Natural killer cell (primary cell): ENCODE data around the gene S100A14. TPM values are rescaled to one million over a fixed set of nuclear protein-coding genes. Genes with fewer than 3 reads are reported as not detected.

Experiments
- ATAC-seq, 3 donors: fragments of 150-1000 bp in 2 of 3; fragments of 200-7000 bp in 1 of 3; cut with Tn5 transposase; 1 replicate in 1 of 3; 2 replicates in 2 of 3; pipeline ENCODE4 v1.10.0; 2021; ENCODE audit warnings: mild to moderate bottlenecking in 2 of 3, moderate library complexity in 2 of 3
- DNase-seq, 2 donors: peaks; one replicate each; pipeline versions ENCODE4 v3.0.0 to v3.0.0-alpha.2; 2013 to 2021; ENCODE audit warnings: mixed read lengths in 1 of 2
- H3K27ac ChIP-seq: one replicate; pipeline ENCODE4 v1.5.1; 2013; ENCODE audit warnings: mild to moderate bottlenecking, low read length
- H3K27me3 ChIP-seq: one replicate; pipeline ENCODE4 v1.6.1; 2013; ENCODE audit warnings: low read length; ENCODE audit not compliant: control insufficient read depth, insufficient read depth
- H3K36me3 ChIP-seq: one replicate; pipeline ENCODE4 v1.6.1; 2013; ENCODE audit warnings: low read length; ENCODE audit not compliant: control insufficient read depth, insufficient read depth
- H3K4me1 ChIP-seq: one replicate; pipeline ENCODE4 v1.6.1; 2013; ENCODE audit warnings: low read length; ENCODE audit not compliant: control insufficient read depth, insufficient read depth
- H3K4me3 ChIP-seq: one replicate; pipeline ENCODE4 v1.5.1; 2013; ENCODE audit warnings: low read length
- H3K9me3 ChIP-seq: one replicate; pipeline ENCODE4 v1.6.1; 2013; ENCODE audit warnings: low read length; ENCODE audit not compliant: control insufficient read depth, insufficient read depth
- H3K27ac Mint-ChIP-seq, 2 donors: one replicate each; pipeline ENCODE4 v1.8.0; 2022; ENCODE audit warnings: mild to moderate bottlenecking in 2 of 2, mixed read lengths in 2 of 2, moderate library complexity in 1 of 2
- H3K27me3 Mint-ChIP-seq, 2 donors: one replicate each; pipeline ENCODE4 v1.8.0; 2022; ENCODE audit warnings: low read depth in 2 of 2, mixed read lengths in 2 of 2
- H3K36me3 Mint-ChIP-seq: one replicate; pipeline ENCODE4 v1.8.0; 2022; ENCODE audit warnings: mixed read lengths
- H3K4me1 Mint-ChIP-seq, 2 donors: one replicate each; pipeline ENCODE4 v1.8.0; 2022; ENCODE audit warnings: mixed read lengths in 2 of 2
- H3K4me3 Mint-ChIP-seq: one replicate; pipeline ENCODE4 v1.8.0; 2022; ENCODE audit warnings: mild to moderate bottlenecking, moderate library complexity, mixed read lengths
- H3K9me3 Mint-ChIP-seq, 2 donors: one replicate each; pipeline ENCODE4 v1.8.0; 2022; ENCODE audit warnings: mixed read lengths in 2 of 2
- WGBS: methylation state at CpG from one replicate; pipeline ENCODE4 v1.1.7; 2013; ENCODE audit warnings: missing lambda C conversion rate; ENCODE audit not compliant: insufficient coverage; 5-methylcytosine and 5-hydroxymethylcytosine counted together
- intact Hi-C: fragments of 100-400 bp; cut with micrococcal nuclease; formaldehyde crosslinking; loops from one replicate; pipeline ENCODE4 v1.14.2; 2022
- total RNA-seq, 4 donors: library from RNA; stranded (reverse); fragments of 120-200 nt in 1 of 4; gene quantifications; one replicate each; pipeline versions ENCODE4 v1.2.3 to v1.2.4, GENCODE V29; 2013 to 2022
- TF ChIP-seq, protein P1 (sequence below): fragments of 200-600 bp; IDR thresholded peaks from one replicate; pipeline ENCODE4 v1.8.0; 2022; ENCODE audit warnings: antibody characterized with exemption

Gene S100A14
- total RNA-seq, result not detected
- not detected for total RNA-seq (2013)

DNA sequence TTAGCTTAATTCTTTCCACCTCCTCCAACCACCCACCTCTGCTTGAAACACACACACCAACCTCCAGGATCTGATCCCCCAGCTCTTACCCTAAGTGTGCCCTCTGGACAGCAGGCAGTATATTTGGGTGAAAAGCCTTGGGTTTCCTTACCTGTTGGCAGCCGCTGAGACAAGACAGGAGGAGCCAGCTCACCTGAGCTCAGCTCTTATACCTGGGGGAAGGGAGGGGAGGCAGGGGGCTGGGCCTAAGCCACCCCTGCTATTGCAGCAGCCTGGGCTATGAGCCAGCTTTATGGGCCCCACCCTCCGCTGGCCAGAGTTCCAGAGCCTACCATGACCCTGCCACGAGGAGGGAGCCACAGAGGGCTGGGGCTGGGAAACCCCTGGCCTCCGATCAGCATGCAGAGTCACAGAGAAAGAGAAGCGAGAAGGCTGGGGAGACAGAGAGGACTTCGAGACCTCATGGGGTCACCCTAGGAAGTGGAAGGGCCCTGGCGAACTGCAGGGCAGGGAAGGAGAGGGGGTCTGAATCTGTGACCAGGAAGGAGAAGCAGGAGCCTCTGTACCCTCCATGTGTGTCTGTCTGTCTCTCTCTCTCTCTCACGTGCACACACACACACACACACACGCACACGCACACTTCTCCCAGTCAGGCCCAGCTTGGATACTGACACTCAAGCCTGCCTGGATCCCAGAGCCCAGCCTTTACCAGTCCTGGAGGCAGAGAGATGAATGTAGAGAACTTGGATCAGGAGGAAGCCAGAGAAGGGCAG lies at the start of gene S100A14:
S100A14 (minus strand) TSS at position 182 of the 773 bp plus-strand sequence. CDS start 467 bp downstream, outside the sequence.
- Mint-ChIP-seq H3K4me3 (no peak within 1 kb of the TSS), H3K27me3 (no peaks in the 10 kb centered on the region), H3K4me1 (peaks cover 0 to 7% of the 10 kb centered on the region in 2 donors), H3K9me3 (no peaks in the 10 kb centered on the region), H3K36me3 (no peaks in the 10 kb centered on the region), H3K27ac (no peak within 1 kb of the TSS)
- DNase-seq (no peak), ATAC-seq (no peak)
- intact Hi-C loops, result no loop called here
- Histone ChIP-seq H3K27me3 (no peaks in the 10 kb centered on the region), H3K9me3 (no peaks in the 10 kb centered on the region), H3K27ac (no peak within 1 kb of the TSS), H3K36me3 (no peaks in the 10 kb centered on the region), H3K4me1 (peaks cover 8% of the 10 kb centered on the region), H3K4me3 (no peak within 1 kb of the TSS)
- WGBS, result 82% methylated on average over 10 of the region's 10 CpGs
- TF ChIP-seq, protein P1, sequence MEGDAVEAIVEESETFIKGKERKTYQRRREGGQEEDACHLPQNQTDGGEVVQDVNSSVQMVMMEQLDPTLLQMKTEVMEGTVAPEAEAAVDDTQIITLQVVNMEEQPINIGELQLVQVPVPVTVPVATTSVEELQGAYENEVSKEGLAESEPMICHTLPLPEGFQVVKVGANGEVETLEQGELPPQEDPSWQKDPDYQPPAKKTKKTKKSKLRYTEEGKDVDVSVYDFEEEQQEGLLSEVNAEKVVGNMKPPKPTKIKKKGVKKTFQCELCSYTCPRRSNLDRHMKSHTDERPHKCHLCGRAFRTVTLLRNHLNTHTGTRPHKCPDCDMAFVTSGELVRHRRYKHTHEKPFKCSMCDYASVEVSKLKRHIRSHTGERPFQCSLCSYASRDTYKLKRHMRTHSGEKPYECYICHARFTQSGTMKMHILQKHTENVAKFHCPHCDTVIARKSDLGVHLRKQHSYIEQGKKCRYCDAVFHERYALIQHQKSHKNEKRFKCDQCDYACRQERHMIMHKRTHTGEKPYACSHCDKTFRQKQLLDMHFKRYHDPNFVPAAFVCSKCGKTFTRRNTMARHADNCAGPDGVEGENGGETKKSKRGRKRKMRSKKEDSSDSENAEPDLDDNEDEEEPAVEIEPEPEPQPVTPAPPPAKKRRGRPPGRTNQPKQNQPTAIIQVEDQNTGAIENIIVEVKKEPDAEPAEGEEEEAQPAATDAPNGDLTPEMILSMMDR, result no peak

DNA sequence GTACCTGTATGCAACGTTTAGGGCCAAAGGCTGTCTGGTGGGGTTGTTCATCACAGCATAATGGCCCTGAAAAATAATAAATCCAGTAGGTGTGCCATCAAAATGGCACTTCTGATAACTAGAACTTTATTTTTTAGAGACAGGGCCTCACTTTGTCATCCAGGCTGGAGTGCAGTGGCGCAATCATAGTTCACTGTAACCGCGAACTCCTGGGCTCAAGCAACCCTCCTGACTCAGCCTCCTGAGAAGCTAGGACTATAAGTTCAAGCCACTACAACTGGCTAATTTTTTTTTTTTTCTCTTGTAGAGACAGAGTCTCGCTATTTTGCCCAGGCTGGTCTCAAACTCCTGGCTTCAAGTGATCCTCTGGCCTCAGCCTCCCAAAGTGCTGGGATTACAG lies 47.1 kb upstream of the S100A14 start:
- H3K9me3 Mint-ChIP-seq, result no peaks in the 10 kb centered on the region
- Histone ChIP-seq H3K4me3 (no peak overlapping the region), H3K36me3 (peaks cover 77% of the 10 kb centered on the region), H3K27ac (no peak overlapping the region), H3K4me1 (peaks cover 13% of the 10 kb centered on the region), H3K9me3 (no peaks in the 10 kb centered on the region), H3K27me3 (no peaks in the 10 kb centered on the region)
- intact Hi-C loops, result no loop called here
- WGBS, result 93% methylated on average over 5 of the region's 5 CpGs
- no peak overlapping the region for H3K27ac Mint-ChIP-seq
- H3K4me3 Mint-ChIP-seq, result no peak overlapping the region
- TF ChIP-seq, protein P1, result no peak
- ATAC-seq (no peak), DNase-seq (no peak)
- peaks cover 13 to 14% of the 10 kb centered on the region in 2 donors for H3K4me1 Mint-ChIP-seq
- H3K36me3 Mint-ChIP-seq, result peaks cover 9% of the 10 kb centered on the region
- H3K27me3 Mint-ChIP-seq, result no peaks in the 10 kb centered on the region

DNA sequence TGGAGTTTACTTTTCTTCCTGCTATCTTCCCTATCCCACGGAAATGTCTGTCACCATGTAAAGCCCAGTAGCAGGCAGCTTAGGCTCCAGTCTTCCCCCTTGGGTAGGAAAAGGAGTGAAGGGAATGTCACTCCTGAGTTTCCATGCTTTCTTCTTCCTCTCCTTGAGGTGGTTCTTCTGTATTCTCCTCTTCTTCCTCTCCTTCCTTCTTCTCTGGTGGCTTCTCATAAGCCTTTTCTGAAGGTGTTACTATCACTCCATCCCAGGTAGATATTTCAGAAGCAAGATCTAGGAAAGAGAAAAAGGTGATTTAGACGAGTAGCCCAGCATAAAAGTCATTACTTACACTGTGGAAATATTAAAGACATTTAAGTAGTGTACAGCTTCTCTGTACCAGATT lies 46.1 kb upstream of the S100A14 start:
- no peak for ATAC-seq
- TF ChIP-seq, protein P1, result no peak
- Mint-ChIP-seq H3K27me3 (no peaks in the 10 kb centered on the region), H3K4me1 (peaks cover 7 to 13% of the 10 kb centered on the region in 2 donors), H3K36me3 (no peaks in the 10 kb centered on the region), H3K9me3 (no peaks in the 10 kb centered on the region), H3K4me3 (no peak overlapping the region), H3K27ac (peak overlapping the region in 1 of 2 donors; percentile 20)
- Histone ChIP-seq H3K36me3 (peaks cover 68% of the 10 kb centered on the region), H3K9me3 (no peaks in the 10 kb centered on the region), H3K27me3 (no peaks in the 10 kb centered on the region), H3K4me1 (peaks cover 18% of the 10 kb centered on the region), H3K27ac (no peak overlapping the region), H3K4me3 (no peak overlapping the region)
- intact Hi-C loops, result no loop called here
- no CpG with 5 or more reads among the region's 2 CpGs for WGBS
- DNase-seq, result no peak
